HG03575 (cell line): ENCODE measurements around the gene ADGRG1.

Experiments
- ATAC-seq: cut with Tn5 transposase; IDR thresholded peaks from one replicate; pipeline ENCODE4 v1.9.1; 2021; ENCODE audit not compliant: unreplicated experiment, insufficient number of reproducible peaks, low FRiP score; ENCODE audit errors: extremely low read depth

Gene ADGRG1

DNA sequence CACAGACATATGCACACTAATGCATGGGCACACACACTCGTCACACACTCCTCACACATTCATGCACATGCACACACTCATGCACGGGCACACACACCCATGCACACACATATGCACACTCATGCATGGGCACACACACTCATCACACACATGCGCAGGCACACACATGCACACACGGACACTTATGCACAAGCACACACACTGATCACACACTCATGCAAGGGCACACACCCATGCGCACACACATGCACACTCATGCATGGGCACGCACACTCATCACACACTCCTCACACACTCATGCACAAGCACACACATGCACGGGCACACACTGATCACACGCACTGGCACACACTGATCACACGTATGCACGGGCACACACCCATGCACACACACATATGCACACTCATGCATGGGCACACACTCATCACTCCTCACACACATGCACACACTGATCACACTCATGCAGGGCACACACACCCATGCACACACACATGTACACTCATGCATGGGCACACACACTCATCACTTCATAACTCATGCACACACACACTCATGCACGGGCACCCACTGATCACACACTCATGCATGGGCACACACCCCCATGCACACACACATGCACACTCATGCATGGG lies 16.1 kb downstream of the ADGRG1 start:
- no peak for ATAC-seq

DNA sequence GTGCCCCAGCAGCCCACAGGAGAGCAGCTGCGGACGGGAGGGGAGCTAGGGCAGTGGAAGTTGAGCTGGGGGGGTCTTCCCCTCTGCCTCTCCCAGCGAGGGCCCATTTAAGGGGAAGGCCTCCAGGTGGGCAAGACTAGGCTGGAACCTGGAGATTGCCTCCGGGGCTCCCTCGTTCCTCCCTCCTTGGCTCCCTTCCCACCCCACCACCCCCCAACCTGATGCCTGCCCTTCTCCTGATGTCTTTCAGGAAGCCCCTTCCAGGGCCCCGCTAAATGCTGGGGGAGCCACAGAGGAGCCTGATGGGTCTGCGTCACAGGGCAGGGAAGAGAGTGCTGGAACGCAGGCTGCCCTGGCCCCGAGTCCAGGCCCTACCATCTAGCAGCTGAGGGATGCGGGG lies 16.7 kb downstream of the ADGRG1 start:
- ATAC-seq, result no peak

DNA sequence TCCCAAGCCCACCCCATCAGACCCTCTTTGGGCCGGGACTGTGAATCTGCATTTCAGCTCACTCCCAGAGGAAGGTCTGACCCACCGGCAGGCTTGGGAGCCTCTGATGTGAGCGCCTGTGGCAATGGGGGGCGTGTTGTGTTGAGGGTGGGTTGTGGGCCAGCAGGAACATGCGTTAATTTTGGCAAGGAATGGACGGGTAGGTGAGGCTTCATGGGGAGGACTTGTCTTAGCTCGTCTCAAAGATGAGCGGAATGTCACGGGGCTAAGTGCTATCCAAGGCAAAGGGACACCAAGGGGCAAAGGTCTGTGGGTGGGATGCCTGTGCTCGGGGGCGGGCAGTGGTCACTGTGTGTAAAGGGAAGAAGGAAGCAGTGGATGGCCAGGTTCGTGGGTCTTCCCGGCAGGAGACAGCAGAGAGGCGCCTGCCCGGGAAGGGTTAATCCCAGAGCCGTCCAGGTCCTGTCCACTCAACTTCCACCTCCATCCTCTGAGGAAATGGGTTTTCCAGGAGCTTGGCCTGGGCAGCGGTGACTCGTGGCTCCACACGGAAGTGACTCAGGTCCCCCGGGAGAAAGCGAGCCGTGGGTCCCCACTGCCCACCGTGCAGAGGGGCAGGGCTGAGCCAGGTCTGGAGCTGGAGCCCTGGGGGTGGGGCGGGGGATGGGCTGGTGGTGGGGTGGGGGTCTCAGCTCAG lies 17.4 kb downstream of the ADGRG1 start:
- no peak for ATAC-seq

DNA sequence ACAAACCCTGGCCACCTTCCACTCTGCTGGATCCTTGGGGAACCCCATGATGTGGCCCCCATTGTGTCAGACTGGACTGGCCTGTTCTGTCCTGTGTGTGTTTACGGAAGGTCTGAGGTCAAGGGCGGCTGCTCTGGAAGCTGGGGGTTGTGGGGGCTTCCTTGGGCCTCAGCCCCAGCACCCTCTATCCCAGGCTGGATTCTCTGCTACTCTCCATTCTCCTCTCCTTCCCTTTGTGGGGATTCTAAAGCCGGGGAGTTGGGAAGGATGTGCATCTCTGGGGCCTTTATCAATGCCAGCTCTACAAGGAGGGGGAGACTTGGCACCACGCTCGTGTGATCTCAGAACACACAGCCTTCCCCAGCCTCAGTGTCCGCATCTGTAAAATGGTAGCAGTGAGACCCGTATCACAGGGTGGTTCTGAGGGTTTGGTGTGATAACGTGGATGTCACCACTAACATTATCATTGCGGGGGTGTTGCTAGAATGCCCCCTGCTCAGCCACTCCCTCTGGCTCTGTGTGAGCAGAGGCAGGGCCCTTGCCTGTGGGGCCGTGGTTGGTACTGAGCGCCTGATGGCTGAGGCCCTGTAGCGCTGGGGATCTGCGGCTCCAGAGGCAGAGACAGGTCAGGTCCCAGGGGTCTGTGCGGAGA lies 18.1 kb downstream of the ADGRG1 start:
- ATAC-seq, result no peak

DNA sequence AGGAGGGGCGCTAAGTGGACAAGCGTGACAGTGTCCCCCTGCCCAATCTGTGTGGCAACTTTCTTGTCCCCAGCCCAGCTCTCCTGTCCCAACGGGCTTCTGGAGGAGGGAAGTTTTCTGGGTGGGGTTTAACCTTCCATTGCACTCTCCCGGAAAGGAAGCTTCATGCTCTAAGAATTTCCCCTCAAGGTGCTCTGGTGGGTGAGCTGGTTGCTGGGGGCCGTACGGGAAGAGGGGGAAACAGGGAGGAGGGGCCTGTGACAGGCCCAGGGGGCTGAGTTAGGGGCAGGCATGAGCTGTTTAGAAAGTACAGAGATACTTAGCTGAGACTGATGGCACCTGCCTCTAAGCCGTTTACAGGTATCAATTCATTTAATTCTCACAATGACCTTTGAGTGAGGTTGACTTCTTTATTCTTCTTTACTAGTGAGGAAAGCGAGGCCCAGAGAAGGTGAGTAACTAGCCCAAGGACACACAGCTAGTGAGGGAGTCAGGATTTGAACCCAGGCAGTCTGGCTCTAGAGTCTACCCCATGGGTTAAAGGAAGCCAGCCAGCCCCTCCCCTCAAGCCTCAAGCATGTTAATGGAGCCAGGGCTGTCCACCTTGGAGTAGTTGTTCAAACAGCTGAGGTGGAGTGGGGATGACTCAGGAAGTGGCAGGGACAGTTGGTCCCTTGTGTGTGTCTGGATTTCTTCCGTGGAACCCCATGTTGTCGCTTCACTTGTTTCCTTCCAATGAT lies 18.9 kb downstream of the ADGRG1 start:
- ATAC-seq, result no peak

DNA sequence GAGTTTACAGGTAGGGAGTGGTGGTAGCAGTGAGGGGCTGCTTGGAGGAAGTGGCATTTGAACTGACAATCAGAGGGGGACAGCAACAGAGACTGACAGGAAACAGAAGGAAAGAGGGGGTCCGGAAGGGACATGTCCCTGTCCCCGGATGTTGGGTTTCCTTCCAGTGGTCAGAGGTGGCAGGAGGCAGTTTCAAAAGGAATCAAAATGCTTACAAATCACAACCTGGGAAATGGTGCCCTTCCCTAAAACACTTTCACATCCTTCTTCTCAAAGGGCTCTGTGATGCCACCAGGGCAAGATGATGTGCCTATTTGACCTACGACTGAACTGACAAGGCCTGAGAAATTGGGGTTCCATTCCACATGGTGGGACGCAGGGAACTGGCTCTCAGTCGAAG lies 19.7 kb downstream of the ADGRG1 start:
- no peak for ATAC-seq

DNA sequence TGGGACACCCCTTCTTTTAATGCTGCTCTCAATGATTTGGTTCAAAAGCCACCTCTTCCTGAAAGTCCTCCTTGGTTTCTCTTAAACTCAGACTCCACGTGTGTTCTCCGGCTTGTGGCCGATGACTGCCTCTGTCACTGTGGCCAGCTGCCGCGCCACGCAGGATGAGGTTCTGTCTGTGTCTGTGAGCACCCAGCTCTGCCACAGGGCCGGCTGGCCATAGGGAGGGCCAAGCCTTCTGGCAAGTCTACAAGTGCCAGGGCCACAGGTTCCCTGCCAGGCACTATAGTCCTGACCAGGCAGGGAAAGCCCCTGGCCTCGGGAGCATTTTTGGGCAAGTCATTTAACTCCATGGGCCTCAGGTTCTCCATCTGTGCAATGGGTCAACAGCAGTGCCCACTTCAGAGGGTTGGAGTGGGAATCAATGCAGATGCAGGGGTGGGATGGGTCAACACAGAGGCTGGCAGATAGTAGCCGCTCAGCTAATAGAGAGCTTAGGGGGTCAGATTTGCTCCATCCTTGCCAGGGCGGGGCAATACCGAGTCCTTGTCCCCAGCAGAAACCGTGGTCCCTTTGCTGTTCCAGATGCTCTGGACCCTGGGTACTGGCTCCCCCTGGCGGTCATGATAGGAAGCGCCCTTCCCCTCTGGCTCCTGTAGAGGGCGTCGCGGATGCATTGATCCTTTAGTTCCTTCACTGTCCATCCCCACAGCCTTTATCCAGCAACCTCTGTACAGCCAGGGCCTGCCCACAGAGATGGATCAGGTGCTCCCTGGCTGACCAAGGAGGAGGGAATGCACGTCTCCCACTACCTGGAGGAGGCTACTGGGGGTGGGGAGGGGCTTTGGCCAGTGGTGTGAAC lies 20.4 kb downstream of the ADGRG1 start:
- no peak for ATAC-seq

DNA sequence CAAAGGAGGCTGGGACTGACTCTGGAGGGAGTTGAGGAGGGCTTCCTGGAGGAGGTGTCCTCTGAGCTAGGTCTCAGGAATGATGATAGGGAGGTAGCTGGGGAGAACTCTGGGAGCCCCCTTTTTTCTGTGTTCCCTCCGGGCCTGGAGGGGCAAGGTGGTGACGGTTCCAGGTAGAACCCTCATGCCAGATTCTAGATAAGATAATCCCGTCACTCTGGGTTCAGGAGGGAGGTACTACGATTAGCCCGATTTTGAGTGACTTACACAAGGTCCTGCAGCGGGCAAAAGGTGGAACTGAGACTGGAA lies 21.0 kb downstream of the ADGRG1 start:
- ATAC-seq, result no peak

DNA sequence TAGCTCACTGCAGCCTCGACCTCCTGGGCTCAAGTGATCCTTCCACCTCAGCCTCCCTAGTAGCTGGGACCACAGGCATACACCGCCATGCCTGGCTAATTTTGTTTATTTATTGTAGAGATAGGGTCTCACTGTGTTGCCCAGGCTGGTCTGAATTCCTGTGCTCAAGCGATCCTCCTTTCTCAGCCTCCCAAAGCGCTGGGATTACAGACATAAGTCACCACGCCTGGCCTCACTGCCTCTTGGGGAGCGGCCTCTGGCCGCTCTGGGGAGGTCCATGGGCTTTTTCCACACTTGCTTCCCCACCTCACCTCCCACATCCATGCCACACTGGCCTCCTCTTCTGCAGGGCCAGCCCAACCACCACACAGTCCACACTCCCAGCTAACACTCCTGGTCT lies 21.4 kb downstream of the ADGRG1 start:
- ATAC-seq, result no peak

DNA sequence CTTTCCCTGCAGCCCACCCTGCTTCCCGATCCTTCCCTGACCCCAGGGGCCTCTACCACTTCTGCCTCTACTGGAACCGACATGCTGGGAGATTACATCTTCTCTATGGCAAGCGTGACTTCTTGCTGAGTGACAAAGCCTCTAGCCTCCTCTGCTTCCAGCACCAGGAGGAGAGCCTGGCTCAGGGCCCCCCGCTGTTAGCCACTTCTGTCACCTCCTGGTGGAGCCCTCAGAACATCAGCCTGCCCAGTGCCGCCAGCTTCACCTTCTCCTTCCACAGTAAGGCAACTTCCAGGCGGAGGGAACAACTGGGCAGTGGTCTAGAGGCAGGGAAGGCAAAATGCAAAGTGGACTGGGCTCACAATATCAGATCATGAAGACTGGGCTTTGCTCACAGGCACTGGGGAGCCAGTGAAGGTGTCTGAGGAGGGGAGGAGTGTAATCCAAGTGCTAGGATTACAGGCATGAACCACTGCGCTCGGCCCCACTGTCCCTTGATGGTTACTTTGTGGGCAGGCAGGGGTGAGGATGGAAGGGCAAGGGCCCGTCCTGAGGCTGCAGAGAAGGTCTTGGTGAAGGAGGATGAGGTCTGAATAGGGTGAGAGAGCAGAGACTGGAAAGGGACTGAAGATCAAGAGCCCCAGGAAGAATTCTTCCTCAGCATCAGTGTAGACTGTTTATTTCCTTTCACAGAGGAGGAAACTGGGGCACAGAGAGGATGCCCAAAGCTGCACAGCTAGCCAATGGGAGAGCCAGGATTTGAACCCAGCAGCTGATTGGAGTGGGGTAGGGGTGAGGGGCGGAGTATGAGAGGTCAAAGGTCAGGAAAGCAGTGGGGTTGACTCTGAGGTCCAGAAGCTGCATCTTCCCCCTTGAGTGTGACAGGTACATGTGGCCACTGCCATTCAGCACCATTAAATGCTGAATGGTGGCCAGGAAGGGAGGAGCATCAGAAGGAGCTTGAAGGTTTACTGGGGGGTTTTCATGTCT lies 23.2 kb downstream of the ADGRG1 start:
- ATAC-seq, result no peak

DNA sequence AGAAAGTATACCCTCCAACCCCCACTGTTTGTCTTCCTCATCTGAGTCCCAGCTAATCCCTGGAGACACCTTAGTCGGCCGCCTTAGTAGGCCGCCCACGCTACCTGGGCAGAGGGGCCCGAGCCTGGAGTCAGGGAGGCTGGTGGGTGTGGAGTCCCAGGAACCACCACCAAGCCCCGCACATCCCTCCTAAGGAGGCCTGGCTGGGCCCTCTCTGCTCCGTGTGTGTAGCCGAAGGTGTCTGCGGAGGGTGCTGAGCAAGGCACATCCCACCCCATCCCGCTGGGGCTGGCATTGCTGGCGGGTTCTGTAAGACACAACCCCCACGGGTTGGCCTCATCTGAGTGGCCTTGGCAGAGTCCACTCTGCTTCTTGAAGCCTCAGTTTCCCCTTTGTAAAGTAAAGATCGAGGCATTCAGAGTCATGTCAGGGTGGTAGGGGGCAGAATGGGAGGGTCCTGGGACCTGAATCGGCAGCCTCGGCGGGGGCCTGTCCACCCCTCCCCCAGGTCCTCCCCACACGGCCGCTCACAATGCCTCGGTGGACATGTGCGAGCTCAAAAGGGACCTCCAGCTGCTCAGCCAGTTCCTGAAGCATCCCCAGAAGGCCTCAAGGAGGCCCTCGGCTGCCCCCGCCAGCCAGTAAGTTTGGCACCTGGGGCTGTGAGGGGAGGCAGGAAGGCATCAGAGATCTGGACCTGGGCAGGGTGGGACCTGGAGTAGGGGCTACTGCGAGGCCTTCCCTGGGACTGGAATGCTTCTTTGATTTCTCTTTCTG lies 24.5 kb downstream of the ADGRG1 start:
- ATAC-seq, result no peak

DNA sequence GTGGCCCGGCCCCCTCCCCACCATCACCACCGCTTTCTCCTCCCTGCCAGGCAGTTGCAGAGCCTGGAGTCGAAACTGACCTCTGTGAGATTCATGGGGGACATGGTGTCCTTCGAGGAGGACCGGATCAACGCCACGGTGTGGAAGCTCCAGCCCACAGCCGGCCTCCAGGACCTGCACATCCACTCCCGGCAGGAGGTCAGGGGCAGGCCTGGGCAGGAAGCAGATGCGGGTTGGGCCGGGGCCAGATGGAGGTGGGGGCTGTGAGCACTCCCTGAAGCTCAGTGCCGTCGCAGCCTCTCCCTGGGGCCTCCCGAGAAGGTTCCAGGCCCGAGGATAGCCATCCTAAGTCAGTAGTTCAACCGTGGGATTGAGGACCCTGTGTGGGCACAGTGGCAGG lies 25.5 kb downstream of the ADGRG1 start:
- no peak for ATAC-seq

DNA sequence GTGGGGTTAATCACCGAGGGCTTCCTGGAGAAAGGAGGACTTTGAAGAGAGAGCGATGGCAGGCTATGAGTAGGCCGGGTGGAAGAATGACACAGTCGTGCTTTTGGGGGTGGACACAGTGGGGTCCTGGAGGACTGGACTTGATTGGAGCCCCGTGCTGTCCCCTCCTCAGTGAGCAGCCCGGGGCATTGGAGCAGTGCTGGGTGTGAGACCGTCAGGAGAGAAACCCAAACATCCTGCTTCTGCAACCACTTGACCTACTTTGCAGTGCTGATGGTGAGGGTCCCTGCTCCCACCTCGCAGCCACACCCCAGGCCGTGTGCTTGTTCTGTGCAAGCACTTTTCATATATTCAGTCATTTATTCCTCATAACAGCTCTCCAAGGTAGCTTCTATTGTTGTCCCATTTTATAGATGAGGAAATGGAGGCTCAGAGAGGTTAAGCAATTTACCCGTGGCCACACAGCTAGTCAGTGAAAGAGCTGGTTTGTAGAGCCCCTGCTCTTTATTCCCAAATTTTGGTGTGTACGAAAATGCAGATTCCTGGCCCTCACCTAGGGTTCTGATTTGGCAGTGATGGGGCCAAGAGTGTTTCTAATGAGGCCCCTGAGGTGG lies 28.0 kb downstream of the ADGRG1 start:
- no peak for ATAC-seq

DNA sequence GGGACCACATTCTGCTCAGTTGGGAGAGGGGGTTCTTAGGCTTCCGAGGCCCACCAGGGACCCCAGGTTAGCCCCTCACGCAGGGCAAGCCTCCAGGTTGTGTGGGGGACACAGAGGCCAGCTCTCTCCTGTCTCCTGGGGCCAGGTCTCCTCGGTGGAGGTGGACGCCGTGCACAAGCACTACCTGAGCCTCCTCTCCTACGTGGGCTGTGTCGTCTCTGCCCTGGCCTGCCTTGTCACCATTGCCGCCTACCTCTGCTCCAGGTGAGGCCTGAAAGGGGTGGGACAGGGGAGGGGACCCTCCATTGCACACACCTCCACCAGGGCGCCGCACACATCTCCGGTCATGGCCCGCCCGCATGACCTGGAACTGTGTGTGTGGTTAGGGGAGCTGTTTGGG lies 28.8 kb downstream of the ADGRG1 start:
- ATAC-seq, result no peak

DNA sequence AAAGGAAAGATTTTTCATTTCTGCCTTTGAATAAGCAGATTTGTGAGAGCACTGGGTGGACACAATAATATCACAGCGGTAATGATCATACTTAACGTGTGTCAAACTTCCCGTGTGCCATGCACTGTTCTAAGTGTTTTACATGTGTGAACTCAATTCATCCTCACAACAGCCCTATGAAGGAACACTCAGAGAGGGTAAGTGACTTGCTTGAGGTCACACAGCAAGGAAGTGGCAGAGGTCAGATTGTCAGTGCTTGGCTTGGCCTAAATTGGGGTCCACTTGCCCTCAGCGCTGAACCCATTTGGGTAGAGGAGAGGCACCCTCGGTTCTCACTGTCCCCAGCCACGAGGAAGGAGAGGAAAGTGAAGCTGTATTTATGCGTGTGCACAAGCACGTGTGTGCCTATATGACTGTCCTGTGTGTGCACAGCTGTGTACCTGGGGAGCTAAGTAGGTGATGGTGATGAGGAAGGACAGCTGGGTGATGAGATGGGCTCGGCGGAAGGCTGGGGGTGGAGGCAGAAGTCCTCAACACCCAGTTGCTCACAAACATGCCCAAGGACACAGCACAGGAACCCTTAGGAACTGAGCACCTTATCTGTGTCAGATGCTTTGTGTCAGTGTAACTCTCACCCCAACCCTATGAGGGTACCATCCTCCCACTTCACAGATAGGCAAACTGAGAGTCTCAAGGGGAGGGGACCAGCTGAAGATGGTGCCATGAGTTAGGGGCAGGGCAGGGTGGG lies 29.9 kb downstream of the ADGRG1 start:
- no peak for ATAC-seq

DNA sequence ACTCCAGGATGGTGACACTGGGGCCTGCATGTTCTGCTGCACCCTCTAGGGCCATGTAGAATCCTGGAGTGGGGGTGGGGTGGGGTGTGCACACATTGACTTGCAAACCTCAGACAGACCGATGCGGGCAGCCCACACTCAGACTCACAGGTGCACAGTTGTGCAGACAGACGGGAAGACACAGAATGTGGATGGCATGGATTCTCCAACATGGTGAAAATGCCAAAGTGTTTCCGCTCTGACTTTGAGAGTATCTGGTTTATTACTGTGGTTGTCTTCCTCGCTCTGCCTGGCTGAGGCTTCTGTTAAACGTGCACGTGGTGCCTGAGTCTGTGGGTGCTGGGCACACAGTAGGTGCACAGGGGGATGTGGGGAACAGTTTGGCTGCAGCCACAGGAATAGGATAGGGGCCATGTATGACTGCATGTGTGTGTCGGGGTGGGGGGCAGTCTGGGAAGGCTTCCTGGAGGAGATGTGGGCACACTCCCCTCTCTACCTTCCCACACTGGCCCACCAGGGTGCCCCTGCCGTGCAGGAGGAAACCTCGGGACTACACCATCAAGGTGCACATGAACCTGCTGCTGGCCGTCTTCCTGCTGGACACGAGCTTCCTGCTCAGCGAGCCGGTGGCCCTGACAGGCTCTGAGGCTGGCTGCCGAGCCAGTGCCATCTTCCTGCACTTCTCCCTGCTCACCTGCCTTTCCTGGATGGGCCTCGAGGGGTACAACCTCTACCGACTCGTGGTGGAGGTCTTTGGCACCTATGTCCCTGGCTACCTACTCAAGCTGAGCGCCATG lies 30.6 kb downstream of the ADGRG1 start:
- no peak for ATAC-seq
